GM21381 (cell line): ENCODE results near the gene CMYA5.
"Not testable (repeated sequence)": the region's sequence is repeated elsewhere in the genome, so short reads cannot be mapped to it uniquely, and the experiment has no call there.

Experiments used
- ATAC-seq: cut with Tn5 transposase; IDR thresholded peaks from one replicate; pipeline ENCODE4 v1.9.1; 2021; ENCODE audit warnings: mild to moderate bottlenecking, moderate library complexity; ENCODE audit not compliant: unreplicated experiment

Gene CMYA5

DNA sequence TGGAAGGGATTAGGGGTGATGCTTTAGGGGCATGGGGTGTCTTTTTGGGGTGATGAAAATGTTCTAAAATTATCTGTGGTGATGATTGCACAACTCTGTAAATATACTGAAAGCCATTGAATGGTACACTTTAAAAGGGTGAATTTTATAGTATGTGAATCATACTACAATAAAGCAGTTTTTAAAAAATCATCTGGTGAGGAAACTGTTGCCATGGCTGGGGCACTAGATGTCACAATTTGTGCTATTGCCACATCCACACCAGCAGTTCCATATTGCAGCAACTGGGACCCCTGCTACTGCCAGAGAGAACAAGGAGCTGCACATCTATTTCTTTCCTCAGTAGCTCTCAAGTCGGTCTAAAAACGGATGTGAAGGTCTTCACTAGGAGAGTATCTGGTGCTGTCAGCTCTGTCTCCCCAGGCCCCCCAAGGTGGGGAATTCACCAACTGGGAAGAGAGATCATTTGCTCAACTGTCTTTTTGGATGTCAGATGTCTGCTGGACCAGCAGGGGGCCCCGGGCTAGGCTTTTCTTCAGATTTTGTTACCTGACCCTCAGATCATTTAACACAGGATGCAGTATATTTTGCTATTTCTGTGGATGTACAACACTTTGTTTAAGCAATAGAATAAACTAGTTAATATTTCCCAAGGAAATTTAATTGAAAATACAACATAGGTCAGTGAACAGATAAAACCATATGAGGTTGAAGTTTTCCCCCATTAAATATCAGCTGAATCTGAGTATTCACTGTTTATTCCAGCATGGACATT lies 13.2 kb downstream of the CMYA5 start:
- no peak for ATAC-seq

DNA sequence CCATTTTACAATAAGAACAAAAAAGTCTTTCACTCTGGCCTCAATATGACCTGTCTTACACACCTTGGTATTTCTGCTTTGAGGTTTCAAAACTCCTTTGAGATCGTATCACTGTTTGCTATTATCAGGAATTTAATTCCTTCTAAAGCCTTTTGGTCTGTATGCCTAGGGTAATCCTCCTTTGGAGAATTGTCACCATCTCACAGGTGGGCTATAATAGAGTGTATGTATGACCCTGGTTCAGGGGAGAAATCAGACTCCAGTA lies 13.7 kb downstream of the CMYA5 start:
- ATAC-seq, result no peak

- ATAC-seq, result no peak
These were observed 14.9 kb downstream of the CMYA5 start for GRCh38 chr5:79704553-79704952.

DNA sequence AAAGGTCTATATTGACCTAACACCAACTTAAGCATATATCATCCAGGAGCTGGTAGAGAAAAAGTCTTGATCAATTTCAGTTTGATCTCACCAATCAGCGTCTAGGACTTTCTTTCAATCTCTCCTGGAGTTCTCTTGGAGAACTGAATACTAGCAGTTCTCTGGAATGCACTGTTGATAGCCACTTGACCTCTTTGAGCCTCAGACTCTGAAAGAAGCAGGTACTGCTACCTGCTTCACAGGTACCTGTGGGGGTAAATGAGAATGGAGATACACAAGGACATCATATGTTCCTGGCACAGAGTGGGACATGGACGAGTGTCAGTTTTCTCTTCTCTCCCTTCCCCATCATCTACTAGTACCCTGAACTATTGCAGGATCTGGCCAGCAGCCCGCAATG lies 16.0 kb downstream of the CMYA5 start:
- no peak for ATAC-seq

- ATAC-seq, result not testable (repeated sequence)
These were observed 16.7 kb downstream of the CMYA5 start for GRCh38 chr5:79706317-79706716.

DNA sequence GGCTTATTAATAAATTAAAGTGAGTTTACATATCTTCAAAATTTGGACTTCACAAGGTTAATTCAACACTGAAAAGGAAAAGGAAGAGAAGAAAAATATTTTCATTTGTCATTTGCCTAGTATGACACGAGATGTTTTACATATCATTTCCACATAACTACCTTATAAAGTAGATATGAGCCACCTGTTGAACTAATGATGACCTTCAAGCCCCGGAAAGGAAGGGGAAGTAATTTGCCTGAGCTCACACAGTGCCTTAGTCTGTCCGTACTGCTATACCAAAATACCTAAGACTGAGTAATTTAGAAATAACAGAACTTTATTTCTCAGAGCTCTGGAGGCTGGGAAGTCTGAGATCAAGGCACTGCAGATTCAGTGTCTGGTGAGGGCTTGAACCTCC lies 17.9 kb downstream of the CMYA5 start:
- no peak for ATAC-seq

- ATAC-seq, result no peak
These were observed 23.1 kb downstream of the CMYA5 start for GRCh38 chr5:79712741-79713140.

- ATAC-seq, result no peak
These were observed 24.1 kb downstream of the CMYA5 start for GRCh38 chr5:79713727-79714126.

- no peak for ATAC-seq
These were observed 27.2 kb downstream of the CMYA5 start for GRCh38 chr5:79716839-79717238.

DNA sequence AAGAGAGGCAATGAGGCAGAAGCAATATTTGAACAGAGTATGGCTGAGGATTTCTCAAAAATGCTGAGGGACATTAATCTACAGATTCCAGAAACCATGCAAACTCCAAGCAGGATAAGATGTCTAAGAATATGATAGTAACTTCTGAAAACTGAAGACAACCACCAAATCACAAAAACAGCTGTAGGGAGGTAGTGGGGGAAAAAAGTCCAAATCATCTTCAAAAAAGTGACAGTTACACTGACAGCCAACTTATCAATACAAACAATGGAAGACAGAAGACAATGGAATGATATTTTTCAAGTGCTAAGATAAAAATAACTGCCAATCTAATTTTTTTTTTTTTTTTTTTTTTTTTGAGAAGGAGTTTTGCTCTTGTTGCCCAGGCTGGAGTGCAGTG lies 30.5 kb downstream of the CMYA5 start:
- ATAC-seq, result no peak

DNA sequence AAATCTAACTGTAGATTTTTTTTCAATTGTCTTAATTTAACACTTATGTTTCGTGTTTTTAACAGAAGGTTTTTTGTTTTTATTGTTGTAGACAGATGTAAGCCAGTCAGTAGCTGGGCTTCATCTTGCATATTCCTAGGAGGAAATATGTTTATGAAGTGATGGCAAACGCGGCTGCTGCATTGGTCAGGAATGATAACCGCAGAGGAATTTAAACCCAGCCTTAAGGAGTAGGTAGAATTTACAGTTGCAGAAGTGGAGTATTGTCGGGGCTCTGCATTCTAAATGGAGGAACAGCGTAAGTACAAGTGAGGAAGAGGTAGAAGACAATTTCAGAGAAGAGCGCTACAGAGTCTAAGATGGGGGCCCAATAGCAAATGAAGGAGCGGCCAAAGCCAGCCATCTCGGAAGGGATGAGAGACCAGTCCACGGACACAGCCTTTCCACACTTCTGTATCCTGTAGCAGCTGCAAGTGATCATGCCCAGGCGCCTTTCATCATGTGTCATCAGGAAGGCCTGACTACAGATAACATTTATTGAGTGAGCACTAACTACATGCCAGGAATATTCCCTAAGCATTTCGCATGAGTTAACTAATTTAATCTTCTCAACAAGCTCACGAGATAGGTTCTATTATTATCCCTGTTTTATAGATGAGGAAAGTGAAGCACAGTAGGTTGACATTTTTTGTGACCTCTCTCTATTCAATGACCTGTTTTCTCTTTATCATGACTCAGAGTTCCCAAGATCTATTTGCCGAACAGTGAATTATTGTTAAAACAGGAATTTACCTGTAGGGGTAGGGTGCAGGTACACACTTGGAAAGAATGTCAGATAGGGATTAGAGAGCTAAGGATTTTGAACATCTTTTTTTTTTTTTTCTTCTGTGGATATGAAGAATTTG lies 38.1 kb downstream of the CMYA5 start:
- ATAC-seq, result no peak

GRCh38 chr5:79728396-79728795 lies 38.8 kb downstream of the CMYA5 start:
- ATAC-seq, result no peak

DNA sequence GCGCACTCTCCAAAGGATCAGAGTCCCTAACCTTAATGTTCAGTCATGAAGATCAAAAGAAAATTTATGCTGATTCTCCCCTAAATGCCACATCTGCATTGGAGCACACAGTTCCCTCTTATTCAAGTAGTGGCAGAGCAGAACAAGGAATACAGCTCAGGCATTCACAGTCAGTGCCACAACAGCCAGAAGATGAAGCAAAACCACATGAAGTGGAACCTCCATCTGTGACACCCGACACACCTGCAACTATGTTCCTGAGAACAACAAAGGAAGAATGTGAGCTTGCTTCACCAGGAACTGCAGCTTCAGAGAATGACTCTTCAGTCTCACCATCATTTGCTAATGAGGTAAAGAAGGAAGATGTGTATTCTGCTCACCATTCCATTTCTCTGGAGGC lies 40.0 kb downstream of the CMYA5 start:
- ATAC-seq, result no peak

DNA sequence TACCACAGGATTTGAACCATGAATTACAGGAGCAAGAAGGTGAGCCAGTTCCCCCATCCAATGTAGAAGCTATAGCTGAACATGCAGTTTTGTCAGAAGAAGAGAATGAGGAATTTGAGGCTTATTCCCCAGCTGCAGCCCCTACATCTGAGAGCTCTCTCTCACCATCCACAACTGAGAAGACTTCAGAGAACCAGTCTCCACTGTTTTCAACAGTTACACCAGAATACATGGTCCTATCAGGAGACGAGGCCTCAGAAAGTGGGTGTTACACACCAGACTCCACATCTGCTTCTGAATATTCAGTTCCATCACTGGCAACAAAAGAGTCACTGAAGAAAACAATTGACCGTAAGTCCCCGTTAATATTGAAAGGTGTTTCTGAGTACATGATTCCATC lies 40.9 kb downstream of the CMYA5 start:
- ATAC-seq, result no peak

DNA sequence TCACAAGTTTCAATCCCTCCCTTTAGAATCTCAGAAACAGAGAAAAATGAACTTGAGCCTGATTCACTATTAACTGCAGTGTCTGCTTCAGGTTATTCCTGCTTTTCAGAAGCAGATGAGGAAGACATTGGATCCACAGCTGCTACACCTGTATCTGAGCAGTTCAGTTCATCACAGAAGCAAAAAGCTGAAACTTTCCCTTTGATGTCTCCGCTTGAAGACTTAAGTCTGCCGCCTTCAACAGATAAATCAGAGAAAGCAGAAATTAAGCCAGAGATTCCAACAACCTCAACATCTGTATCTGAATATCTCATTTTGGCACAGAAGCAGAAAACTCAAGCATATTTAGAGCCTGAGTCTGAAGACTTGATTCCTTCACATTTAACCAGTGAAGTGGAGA lies 42.1 kb downstream of the CMYA5 start:
- ATAC-seq, result no peak

GRCh38 chr5:79736528-79737514 lies 47.2 kb downstream of the CMYA5 start:
- no peak for ATAC-seq

DNA sequence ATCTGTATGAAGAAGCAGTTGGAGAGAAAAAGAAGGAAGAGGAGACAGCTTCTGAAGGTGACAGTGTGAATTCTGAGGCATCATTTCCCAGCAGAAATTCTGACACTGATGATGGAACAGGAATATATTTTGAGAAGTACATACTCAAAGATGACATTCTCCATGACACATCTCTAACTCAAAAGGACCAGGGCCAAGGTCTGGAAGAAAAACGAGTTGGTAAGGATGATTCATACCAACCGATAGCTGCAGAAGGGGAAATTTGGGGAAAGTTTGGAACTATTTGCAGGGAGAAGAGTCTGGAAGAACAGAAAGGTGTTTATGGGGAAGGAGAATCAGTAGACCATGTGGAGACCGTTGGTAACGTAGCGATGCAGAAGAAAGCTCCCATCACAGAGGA lies 48.7 kb downstream of the CMYA5 start:
- ATAC-seq, result no peak

DNA sequence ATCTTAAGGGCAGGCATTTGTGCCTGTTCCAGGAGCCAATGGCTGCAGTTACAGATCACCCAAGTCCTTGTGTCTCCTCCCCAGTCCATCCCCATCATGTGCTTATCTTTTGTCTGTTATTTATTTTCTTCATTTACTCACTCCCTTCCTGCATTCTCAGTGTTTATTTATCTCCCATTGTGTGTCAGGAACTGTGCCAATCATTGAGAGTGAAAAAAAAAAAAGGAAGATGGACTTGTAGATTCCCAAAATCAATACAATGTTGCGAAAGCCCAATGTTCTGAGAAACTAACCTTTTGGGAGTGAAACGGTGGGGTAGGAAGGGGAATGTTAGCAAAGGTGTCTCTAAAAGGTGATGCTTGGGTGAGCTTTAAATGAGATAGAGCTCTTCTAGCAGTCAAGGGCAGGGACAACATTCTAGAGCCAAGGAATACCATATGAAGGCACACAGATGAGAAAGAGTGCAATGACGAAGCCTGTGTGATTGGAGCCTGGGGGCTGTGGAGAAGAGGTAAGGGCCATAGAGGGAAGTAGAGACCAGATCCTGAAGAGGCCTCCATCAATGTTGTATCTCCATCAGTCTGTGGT lies 53.0 kb downstream of the CMYA5 start:
- no peak for ATAC-seq

GRCh38 chr5:79743846-79744605 lies 54.4 kb downstream of the CMYA5 start:
- ATAC-seq, result no peak

DNA sequence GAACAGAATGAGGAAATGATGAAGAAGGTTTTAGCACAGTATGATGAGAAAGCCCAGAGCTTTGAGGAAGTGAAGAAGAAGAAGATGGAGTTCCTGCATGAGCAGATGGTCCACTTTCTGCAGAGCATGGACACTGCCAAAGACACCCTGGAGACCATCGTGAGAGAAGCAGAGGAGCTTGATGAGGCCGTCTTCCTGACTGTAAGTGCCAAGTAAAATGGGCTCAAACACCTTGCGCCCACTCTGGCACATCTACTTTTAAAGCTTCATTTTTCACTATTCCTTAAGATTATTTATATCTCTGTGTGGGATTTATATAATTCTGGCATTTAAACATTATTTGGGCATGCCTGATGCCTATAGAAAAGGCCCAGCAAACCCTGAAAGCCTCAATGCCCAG lies 55.6 kb downstream of the CMYA5 start:
- no peak for ATAC-seq
